Dermis blood vessel endothelial cell (primary cell): ENCODE measurements around the gene TACR1. TPM values are rescaled to one million over a fixed set of nuclear protein-coding genes. Genes with fewer than 3 reads are reported as not detected.

Experiments used
- DNase-seq: peaks from one replicate; pipeline ENCODE4 v3.0.0; 2010
- total RNA-seq: library from RNA; depleted of rRNA; stranded (reverse); fragments of >200 nt; gene quantifications from 2 replicates; pipeline ENCODE4 v1.2.3, GENCODE V29; 2014

TACR1 gene
- total RNA-seq, 1 donor from 2014 or later: not detected

DNA sequence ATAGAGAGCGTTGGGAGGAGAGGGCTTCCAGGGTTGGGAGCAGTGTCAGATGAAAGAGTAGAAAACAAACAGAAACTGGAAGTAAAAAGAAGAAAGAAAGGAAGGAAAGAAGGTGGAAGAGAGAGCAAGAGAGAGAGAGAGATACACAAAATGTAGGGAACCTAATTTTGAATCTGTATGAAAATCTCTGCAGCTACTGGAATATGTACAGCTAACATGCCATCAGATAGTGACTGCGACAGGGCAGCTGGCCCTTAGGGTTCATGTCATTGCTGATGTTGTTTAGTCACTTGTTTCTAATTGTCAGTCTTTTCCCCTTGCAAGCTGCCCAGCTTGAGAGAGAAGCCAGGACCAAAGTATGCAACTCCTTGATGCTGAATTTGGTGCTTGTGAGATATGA, 155.0 kb downstream of the TACR1 start:
- no peak for DNase-seq

DNA sequence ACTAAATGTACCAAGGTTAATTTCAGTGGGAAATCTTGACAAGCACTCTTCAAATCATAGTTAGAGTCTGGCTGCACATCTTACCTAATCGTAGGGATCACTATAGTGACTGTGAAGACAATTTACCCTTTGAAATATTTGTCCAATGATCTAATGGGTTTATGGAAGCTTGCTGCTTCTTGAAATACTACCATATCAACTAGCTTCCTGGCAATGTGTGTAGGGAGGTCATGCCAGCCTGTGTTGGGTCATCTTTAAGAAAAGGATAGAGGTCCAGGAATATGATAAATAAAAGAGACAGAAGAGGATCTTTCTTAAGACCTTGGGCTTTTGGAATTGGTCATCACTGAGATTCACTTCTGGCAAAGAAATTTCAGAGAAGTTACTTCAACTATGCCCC, 156.5 kb downstream of the TACR1 start:
- no peak for DNase-seq

DNA sequence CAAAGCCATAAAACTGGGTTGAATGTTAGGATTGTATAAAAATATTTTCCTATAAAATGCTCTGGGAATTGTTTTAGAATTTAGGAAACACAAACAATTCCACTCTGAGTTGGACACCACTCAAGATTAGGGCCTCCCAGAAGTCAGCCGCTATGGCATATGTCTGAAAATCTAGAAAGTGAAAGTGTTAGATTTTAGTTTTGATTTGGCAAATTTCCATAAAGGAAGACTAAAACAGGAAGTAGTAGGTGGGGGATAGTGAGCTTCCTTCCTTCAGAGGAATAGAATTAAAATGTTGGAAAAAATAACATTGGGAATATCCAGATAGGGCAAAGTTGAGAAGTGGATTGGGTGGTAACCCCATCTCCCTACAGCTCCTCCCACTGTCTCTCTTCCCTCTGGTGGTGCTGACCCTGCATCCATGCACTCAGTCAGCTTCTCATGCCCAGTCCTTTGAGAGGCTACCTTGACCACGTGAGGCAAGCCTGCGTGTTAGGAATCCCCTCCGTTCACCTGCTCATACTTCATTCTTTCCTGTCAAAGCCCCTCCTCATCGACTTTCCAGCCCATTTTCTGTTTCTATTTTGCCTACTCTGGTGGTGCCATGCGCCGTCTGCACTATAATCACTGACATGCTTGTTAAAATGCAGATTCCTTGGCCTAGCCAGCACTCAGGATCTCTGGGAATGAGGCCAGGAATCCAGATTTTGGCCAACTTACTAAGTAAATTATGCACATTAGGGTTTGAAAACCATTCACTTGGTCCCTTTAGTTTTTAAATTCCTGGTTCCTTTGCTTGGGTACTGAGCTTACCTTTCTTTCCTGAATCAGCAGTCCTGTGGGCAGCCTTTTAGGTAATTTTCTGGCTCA, 157.4 kb downstream of the TACR1 start:
- no peak for DNase-seq

DNA sequence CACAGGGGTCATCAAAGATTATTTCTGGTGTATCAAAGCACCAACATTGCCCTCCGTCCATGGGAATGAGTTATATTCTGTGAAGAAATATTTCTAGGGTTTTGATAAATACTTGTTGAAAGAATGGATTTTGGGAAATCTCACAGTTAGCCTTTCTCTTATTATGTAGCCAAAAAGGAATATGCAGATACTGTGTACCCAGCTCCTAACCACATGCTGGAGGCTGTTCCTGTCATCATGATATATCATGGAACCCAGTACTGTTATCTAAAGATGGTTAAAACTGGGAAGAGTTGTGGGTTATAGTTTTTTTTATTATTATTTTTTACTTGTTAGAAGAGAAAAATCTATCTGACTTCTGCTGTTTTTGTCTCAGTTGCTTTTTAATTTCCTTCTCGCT, 158.1 kb downstream of the TACR1 start:
- DNase-seq: no peak

DNA sequence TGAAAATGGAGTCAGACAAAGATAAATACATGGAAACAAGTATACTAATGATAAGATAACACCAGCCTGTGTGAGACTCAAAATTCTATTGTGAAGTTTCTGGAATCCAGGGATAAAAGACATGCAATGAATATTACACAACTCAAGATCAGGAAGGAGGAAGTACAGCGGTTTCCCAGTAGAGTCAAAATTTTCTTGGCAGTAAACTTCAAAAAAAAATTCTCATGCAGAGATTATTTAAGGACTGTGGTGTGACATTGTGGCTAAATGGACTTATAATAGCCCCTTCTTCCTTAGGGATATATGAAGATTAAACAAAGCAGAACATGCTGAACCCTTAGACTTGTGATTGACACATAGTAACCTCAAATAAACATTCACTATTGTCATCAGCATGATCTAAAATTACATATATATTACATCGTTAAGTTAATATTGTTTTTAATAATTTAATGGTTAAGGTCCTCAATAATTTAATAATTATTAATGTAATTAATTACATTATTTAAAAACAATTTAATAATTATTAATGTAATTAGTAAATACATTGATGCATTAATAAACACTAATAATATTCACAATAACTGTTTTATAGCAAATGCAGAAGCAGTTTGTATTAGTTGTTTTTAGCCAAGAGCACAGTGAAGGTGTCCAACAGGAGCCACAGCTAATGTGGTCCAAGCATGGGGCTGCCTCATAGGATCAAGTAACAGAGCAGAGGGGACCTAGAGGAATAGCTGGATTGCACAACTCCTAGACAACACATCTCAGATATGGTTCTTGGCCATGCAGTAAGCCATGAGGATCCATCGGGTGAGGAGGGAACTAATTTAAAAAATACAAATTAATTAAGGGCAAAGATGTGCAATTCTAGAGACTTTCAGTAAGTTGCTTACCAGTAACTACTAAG, 163.6 kb downstream of the TACR1 start:
- no peak for DNase-seq

DNA sequence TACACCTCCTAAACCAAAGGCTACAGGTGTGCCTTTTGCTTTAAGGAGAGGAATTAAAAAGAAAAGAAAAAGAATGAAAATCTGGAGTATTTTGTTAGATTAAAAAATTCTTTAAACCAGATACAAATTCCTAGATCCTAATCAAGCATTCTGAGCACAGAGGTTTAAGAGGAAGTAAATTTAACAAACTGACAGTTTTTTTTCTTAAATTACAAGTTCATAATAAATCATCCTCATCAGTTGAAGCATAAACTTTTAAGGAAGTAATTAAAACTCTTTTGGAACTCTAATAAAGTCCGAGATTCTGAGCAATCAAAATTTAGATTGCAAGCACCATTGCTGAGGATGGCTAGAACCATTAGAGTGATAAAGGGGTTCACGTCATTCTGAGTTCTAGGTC, 165.8 kb downstream of the TACR1 start:
- no peak for DNase-seq

DNA sequence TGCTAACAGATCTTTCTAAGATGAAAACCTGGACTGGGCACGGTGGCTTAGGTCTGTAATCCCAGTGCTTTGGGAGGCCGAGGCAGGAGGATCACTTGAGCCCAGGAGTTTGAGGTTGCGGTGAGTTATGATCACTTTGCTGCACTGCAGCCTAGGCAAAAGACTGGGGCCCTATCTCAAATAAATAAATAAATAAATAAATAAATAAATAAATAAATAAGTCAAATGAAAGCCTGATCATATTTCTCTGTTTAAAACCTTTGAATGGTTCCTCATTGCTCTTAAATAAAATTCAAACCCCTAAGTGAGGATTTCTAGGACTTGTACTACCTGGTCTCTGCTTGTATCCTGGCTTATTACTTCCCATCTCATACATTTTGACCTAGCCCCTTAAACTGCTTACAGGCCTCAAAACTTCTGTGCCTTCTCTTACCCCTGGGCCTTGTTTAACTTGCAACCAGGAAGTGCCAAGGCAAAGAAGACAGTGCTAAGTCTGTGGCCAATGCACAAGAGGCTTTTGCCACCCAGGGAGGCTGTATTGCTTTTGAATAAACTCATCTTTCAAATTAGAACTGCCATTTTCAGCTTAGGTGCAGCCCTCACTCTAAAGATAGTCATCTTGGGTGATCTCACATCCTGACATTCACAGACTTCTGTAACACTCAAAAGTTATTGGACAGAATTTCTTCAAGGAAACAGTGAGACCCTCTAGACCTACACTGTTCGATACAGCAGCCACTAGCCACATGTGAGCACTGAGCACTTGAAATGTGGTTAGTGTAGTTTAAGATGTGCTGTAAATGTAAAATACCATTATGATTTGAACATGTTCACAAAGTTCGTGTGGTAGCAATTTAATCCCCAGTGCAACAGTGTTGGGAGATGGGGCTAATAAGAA, 167.2 kb downstream of the TACR1 start:
- DNase-seq: no peak

DNA sequence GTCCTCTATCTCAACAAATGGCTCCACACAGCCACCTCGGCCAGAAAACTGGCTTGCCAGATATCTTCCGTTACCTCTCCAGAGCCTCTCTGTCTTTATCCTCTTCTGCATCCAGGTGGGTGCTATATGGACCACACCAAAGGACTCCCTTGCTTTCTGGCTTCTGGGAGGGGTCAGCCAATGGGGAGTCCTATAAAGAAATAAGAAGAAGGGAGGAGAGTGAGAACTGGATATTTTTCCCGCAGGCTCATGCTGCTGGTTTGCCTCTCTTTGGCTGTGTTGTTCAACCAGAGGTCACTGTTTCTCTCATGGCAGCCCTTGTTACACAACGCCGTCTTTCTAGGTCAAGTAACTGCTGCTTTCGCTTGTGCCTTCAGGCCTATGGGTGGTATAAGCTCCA, 168.1 kb downstream of the TACR1 start:
- DNase-seq: no peak

DNA sequence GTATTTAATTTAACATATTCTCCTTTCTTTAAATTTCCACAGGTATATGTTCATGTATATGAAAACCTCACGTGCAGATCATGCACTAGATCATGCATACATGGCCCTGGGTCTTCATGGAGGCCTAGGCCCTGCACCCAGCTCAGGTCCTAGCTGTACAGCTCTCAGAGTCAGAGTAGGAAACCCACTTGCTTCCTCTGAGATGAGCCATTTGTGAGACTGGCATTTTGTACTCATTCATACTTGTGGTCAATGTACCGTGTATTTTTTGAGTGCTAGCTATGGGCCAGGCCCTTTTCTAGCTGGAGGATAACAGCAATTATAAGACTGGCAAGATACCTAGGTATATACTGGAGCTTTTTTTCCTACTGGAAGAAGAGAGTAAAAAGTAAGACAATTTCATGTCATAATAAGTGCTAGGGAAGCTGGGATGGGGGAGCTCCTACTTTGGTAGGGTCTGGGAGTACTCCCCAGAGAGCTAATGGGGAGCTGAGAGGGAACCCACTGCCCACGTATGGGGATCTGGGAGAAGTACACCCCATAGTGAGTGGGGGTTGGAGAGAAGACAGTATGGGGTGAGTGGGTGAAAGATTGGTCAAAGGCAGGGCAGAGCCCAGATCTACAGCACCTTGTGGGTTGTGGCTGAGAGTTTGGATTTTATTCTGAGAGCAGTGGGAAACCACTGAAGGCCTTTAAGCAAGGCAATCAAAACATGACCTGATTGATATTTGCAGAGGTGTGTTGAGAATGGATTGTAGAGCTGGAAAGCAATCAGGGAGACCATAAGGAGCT, 168.9 kb downstream of the TACR1 start:
- DNase-seq: no peak

DNA sequence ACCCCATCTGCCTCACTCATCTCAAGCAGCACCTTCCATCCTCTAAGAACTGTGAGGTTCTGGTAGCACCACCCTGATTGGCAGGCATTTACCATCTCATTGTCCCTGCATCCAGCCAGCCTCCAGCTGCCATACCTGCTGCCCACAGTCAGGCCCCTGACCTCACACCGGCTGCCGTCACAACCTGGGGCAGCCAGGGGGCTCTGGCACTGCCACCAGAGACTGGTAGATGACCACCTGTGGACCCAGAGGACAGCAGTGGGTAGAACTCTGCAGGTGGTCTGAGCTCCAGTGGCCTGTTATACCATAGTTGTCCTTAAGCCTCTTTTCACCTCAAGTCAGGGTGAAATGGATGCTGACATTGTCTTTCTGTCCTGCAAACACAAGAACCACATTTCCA, 171.4 kb downstream of the TACR1 start:
- DNase-seq: no peak

DNA sequence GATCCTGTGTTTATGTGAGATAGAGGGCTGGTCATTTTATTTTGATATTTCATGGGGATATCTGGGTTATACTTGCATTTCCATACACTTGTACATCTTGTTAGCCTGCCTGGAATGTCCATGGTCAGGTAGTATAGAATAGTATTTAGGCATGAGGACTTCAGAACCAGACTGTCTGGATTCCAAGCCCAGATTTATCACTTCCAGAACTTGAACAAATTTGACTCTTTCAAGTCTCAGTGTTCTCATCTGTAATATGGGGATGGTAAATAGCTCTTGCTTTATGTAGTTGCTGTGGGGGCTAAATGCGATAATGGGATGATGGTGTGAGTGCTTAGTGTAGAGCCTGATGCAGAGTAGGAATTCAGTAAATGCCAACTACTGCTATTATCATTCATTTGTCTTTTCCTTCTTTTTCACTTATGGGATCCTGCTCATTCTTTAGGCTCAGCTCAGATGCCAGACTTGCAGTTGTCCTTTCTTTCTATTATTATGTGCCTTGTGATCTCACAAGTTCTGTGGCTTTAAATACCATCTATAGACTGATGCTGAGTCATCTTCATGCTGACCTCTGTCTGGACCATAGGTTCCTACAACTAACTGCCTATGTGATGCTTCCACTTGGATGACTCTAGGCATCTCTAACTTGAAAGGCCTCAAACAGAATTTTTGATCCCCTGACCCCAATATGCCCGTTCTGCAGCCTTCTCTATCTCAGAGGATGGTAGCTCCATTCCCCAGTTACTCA, 173.5 kb downstream of the TACR1 start:
- no peak for DNase-seq

DNA sequence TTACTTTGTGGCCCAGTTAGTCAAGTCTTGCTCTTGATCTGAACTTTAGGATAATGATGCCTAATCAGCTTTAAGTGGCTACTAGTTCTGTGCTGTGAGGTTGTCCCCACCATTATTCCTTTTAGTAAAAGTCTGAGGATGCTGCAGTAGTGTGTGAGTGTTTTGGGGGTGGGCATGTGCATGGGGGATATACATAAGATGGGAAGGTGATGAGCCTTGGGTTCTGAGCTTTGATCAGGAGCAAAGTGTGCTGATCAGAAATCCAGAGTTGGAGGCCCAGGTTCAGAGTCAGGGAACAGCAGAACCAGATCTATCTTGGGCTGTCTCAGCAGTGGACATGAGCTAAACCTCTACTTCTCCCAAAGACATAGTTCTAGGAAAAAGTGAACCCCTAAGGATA, 174.1 kb downstream of the TACR1 start:
- DNase-seq: no peak

DNA sequence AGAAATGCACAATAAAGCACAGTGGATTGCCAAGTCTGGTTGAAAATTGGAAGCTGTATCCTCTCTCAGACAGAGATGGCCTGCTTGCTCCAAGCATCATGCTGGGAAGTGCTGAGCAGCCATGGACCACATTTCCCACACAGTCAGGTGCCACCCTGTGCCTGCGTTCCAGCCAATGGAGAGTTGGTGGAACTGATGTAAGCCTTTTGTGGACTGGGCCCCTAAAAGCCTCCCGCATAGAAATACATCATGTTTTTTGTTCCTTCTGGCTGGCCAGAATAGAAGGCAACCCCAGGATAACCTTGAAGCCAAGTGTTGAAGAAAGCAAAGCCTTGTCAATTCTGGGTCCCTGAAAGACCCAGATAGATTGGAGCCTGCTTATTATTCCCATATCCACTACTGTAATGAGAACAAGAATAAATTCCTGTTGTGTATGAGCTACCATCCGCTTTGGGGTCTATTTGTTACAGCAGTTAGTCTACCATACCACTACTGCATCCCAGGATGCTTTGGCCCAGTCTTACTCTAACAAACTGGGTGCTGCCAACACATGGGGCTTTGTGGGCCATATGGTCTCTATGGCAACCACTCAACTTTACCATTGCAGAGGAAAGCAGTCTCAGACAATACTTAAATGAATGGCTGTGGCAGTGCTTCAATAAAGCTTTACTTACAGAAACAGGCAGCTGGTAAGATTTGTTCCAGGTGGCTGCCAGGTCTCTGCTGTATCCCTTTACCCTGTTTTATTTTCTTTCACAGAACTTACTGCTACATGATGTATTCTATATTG, 175.5 kb downstream of the TACR1 start:
- no peak for DNase-seq

DNA sequence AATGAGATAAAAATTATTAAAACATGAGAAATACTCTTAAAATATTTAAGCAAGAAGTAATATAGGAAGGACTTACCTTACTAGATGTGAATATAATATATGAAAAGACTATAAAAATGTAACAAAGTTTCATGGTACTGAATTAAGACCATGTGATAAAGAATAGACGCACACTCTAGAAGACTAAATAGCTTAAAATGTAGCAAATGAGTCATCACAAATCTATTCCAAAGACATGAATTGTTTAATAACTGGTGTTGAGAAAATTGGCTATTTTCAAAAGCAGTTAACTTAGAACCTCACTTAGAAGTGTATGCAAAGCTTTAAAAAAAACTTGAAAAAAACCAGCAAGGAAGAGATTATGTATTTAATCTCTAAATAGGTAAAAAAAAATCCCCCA, 176.8 kb downstream of the TACR1 start:
- DNase-seq: no peak

DNA sequence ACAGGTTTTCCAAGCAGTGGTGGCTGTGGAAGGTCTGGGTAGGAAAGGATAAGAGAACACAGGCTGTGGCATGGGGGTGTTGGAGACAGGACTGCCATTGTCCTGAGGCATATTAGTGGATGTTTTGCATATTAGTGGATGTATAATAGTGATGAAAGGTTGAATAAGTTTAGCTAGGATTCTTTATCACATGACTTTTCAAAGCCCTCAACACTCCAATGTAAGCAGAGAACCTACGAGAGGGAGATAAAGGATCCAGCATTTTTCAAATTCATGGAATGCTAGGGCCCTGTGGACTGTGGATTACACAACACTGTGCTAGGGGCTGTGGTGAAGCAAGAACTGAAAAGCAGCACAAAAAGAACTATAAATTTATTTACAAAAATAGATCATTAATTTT, 177.6 kb downstream of the TACR1 start:
- no peak for DNase-seq

DNA sequence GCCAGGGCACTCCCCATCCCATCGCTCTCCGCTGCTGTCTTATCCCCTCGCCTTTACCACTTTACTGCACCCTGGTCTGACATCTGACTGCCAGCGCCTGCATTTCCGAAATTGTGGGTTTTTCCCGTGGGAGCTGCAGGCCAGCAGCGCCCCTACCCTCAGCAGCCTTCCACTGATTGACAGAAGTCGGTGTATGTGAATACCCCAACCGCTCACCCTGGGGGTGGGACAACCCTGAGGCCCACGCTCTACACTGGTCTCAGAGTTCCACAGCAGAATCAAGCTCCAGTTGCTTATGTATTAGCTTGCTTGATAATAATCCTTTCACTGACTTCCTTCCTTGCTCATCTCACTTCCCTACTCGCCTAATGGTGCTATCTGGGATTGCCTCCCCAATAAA, 178.8 kb downstream of the TACR1 start:
- DNase-seq: no peak

DNA sequence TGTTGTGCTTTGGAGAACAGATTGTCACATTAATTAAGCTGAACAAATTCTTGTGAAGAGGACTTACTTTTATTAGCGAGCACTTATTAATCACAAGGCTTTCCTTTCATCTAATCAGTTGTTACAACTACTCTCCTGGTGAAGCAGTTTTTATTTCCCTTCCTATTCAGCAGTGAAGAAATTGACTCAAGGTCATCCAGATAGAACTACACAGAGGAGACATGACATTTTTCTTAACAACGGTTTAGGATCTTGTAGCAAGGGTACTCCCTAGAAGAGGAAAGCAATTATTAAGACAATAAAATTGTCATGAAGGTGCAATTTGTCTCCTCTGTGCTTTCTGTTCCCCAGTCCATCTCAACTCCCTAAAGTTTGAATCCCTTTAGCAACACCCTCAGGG, 179.5 kb downstream of the TACR1 start:
- DNase-seq: no peak

DNA sequence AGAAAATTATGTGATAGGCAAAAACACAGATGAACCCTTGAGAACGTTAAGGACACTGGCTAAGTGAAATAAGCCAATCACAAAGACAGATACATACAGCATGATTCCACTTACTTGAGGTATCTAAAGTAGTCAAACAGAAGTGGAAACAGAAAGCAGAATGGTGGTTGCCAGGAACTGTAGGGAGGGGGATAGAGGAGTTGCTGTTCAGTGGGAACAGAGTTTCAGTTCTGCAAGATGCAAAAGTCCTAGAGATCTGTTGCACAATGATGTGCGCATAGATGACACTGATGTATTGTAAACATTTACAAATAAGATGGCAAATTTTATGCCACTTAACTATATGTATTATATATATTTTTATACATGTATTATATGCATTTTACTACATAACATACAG, 181.2 kb downstream of the TACR1 start:
- DNase-seq: no peak

DNA sequence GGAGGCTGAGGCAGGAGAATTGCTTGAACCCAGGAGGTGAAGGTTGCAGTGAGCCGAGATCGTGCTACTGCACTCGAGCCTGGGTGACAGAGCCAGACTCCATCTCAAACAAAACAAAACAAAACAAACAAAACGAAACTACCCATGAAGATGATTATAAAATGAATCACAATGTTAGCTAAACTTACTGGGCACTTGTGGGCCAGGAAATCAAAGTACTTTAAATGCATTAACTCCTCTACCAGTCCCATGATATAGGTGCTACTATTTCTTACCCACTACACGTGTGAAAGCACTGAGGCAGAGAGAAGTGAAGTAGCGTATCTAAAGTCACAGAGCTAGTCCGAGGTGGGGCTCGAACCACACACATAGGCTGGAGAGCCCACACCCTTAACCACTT, 187.2 kb downstream of the TACR1 start:
- DNase-seq: no peak

DNA sequence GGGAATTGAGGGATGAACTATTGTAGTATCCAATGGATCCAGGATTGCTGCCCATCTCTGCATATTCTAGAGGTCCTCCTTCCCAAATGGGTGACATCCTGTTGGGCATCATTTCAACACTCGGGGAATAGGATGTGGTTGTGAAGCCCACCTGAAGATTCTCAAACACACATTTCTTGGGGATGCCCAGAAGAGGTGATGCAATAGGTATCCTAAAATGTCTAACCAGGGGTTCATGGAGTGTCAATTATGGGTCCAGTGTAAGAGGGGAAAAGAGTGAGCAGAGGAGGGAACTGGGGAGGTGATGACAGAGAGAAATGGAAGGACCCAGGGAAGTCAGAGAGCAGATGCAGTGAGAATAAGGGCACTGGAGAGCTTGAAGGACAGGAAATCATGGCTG, 188.7 kb downstream of the TACR1 start:
- DNase-seq: no peak
